GM23338 (cell line): Measurements from ENCODE around the gene RAB29. TPM values are rescaled to one million over a fixed set of nuclear protein-coding genes. Genes with fewer than 3 reads are reported as not detected.

Experiments
- ATAC-seq: fragments of 200-7000 bp; cut with Tn5 transposase; 3 replicates; pipeline ENCODE4 v1.9.1; 2020
- DNase-seq: peaks from one replicate; pipeline ENCODE4 v3.0.0-alpha.2; 2015; ENCODE audit warnings: low spot score
- H2AFZ ChIP-seq: fragments of 200-600 bp; sonication (generic); 2 replicates; pipeline ENCODE4 v1.8.0; 2016; ENCODE audit warnings: antibody characterized with exemption, mild to moderate bottlenecking, moderate library complexity
- H3F3A ChIP-seq: fragments of 200-600 bp; sonication (generic); replicated peaks from 2 replicates; pipeline ENCODE4 v1.8.0; 2017; ENCODE audit warnings: antibody characterized with exemption, mixed run types, low read depth
- H3K27ac ChIP-seq: fragments of 200-600 bp; sonication (generic); 2 replicates; pipeline ENCODE4 v1.6.1; 2016; ENCODE audit warnings: low read depth
- H3K27me3 ChIP-seq: fragments of 200-600 bp; sonication (generic); 2 replicates; pipeline ENCODE4 v1.8.0; 2016; ENCODE audit warnings: mild to moderate bottlenecking, mixed run types, moderate library complexity; ENCODE audit not compliant: insufficient read depth
- H3K36me3 ChIP-seq: fragments of 200-600 bp; sonication (generic); 2 replicates; pipeline ENCODE4 v1.8.0; 2016; ENCODE audit warnings: mild to moderate bottlenecking; ENCODE audit not compliant: insufficient read depth
- H3K4me1 ChIP-seq: fragments of 200-600 bp; sonication (generic); 2 replicates; pipeline ENCODE4 v1.8.0; 2016; ENCODE audit warnings: mild to moderate bottlenecking, moderate library complexity; ENCODE audit not compliant: insufficient read depth
- H3K4me2 ChIP-seq: fragments of 200-600 bp; sonication (generic); 2 replicates; pipeline ENCODE4 v1.7.1; 2017; ENCODE audit warnings: mixed run types
- H3K4me3 ChIP-seq: fragments of 200-600 bp; sonication (generic); 2 replicates; pipeline ENCODE4 v1.6.1; 2016; ENCODE audit warnings: mixed run types
- H3K79me2 ChIP-seq: fragments of 200-600 bp; sonication (generic); replicated peaks from 2 replicates; pipeline ENCODE4 v1.8.0; 2017; ENCODE audit warnings: mild to moderate bottlenecking; ENCODE audit not compliant: insufficient read depth
- H3K9me2 ChIP-seq: fragments of 200-600 bp; sonication (generic); 2 replicates; pipeline ENCODE4 v1.8.0; 2017; ENCODE audit not compliant: insufficient read depth
- H4K20me1 ChIP-seq: fragments of 200-600 bp; sonication (generic); replicated peaks from 2 replicates; pipeline ENCODE4 v1.8.0; 2017; ENCODE audit warnings: mild to moderate bottlenecking; ENCODE audit not compliant: insufficient read depth
- H3K27ac Mint-ChIP-seq: 2 replicates; pipeline ENCODE4 v1.8.0; 2020; ENCODE audit warnings: inconsistent platforms, mild to moderate bottlenecking, moderate library complexity, mixed read lengths
- H3K27me3 Mint-ChIP-seq: 3 replicates; pipeline ENCODE4 v1.8.0; 2022; ENCODE audit warnings: low read depth, mild to moderate bottlenecking, moderate library complexity, mixed read lengths, inconsistent platforms; ENCODE audit not compliant: insufficient read depth, poor library complexity
- H3K36me3 Mint-ChIP-seq: 3 replicates; pipeline ENCODE4 v1.8.0; 2021; ENCODE audit warnings: low read depth, mild to moderate bottlenecking, inconsistent platforms, moderate library complexity, mixed read lengths
- H3K4me1 Mint-ChIP-seq: 3 replicates; pipeline ENCODE4 v1.8.0; 2020; ENCODE audit warnings: mild to moderate bottlenecking, inconsistent platforms, mixed read lengths
- H3K4me3 Mint-ChIP-seq: 3 replicates; pipeline ENCODE4 v1.8.0; 2021; ENCODE audit warnings: moderate library complexity, mild to moderate bottlenecking, inconsistent platforms, mixed read lengths
- H3K9me3 Mint-ChIP-seq: 3 replicates; pipeline ENCODE4 v1.8.0; 2020; ENCODE audit warnings: moderate library complexity, mild to moderate bottlenecking, inconsistent platforms, mixed read lengths
- EZH2 ChIP-seq: fragments of 200-600 bp; sonication (generic); IDR thresholded peaks from one replicate; pipeline ENCODE4 v1.8.0; 2017; ENCODE audit warnings: antibody characterized with exemption, mild to moderate bottlenecking, low read depth; ENCODE audit not compliant: unreplicated experiment
- EZH2phosphoT487 ChIP-seq: fragments of 200-600 bp; sonication (generic); IDR thresholded peaks from one replicate; pipeline ENCODE4 v1.8.1; 2018; ENCODE audit warnings: antibody characterized with exemption; ENCODE audit not compliant: unreplicated experiment
- POLR2AphosphoS5 ChIP-seq: IDR thresholded peaks from 2 replicates; pipeline ENCODE4 v1.6.1; 2016; ENCODE audit warnings: antibody characterized with exemption, low read depth
- polyA plus RNA-seq: library from polyadenylated mRNA; unstranded; fragments of >200 nt; fragmentation: Nextera tagmentation; extraction: Ambion mirVana; gene quantifications from 2 replicates; pipeline ENCODE4 v1.2.1, GENCODE V29; 2016
- total RNA-seq: library from RNA; depleted of rRNA; stranded (reverse); fragments of >200 nt; shearing (Covaris generic); gene quantifications from 2 replicates; pipeline ENCODE4 v1.2.3, GENCODE V29; 2014
- TF ChIP-seq, protein P1 (sequence below): IDR thresholded peaks from one replicate; pipeline ENCODE4 v1.6.1; 2018; ENCODE audit warnings: antibody characterized with exemption; ENCODE audit not compliant: unreplicated experiment
- TF ChIP-seq, protein P2 (sequence below): fragments of 250-450 bp; sonication (Bioruptor Pico); IDR thresholded peaks from 2 replicates; pipeline ENCODE4 v1.5.0; 2020; ENCODE audit warnings: mild to moderate bottlenecking, moderate library complexity

RAB29 gene
- total and polyA plus RNA-seq, 2 experiments from 2014 or later = 7.1 to 9.1 TPM

DNA sequence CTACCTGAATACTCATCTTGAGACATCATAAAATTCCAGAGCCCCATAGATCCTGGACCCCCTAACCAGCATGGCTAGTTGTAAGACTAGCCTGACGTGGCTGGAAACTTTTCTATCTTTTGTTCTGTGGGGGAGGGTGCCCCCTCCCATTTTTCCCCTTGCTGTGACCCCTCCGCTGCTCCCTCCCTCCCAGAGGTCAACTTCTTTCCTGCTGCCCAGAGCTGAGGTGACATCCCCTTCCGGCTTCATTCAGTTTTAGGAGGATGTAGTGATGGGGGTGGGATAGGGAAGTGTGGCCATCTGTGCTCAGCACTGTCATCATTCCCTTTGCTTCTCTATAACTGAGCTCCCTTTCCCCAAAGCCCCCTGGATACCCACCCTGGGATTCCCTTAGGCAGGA lies 42.1 kb upstream of the RAB29 start:
- TF ChIP-seq, protein P1, sequence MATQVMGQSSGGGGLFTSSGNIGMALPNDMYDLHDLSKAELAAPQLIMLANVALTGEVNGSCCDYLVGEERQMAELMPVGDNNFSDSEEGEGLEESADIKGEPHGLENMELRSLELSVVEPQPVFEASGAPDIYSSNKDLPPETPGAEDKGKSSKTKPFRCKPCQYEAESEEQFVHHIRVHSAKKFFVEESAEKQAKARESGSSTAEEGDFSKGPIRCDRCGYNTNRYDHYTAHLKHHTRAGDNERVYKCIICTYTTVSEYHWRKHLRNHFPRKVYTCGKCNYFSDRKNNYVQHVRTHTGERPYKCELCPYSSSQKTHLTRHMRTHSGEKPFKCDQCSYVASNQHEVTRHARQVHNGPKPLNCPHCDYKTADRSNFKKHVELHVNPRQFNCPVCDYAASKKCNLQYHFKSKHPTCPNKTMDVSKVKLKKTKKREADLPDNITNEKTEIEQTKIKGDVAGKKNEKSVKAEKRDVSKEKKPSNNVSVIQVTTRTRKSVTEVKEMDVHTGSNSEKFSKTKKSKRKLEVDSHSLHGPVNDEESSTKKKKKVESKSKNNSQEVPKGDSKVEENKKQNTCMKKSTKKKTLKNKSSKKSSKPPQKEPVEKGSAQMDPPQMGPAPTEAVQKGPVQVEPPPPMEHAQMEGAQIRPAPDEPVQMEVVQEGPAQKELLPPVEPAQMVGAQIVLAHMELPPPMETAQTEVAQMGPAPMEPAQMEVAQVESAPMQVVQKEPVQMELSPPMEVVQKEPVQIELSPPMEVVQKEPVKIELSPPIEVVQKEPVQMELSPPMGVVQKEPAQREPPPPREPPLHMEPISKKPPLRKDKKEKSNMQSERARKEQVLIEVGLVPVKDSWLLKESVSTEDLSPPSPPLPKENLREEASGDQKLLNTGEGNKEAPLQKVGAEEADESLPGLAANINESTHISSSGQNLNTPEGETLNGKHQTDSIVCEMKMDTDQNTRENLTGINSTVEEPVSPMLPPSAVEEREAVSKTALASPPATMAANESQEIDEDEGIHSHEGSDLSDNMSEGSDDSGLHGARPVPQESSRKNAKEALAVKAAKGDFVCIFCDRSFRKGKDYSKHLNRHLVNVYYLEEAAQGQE = no peak
- TF ChIP-seq, protein P2, sequence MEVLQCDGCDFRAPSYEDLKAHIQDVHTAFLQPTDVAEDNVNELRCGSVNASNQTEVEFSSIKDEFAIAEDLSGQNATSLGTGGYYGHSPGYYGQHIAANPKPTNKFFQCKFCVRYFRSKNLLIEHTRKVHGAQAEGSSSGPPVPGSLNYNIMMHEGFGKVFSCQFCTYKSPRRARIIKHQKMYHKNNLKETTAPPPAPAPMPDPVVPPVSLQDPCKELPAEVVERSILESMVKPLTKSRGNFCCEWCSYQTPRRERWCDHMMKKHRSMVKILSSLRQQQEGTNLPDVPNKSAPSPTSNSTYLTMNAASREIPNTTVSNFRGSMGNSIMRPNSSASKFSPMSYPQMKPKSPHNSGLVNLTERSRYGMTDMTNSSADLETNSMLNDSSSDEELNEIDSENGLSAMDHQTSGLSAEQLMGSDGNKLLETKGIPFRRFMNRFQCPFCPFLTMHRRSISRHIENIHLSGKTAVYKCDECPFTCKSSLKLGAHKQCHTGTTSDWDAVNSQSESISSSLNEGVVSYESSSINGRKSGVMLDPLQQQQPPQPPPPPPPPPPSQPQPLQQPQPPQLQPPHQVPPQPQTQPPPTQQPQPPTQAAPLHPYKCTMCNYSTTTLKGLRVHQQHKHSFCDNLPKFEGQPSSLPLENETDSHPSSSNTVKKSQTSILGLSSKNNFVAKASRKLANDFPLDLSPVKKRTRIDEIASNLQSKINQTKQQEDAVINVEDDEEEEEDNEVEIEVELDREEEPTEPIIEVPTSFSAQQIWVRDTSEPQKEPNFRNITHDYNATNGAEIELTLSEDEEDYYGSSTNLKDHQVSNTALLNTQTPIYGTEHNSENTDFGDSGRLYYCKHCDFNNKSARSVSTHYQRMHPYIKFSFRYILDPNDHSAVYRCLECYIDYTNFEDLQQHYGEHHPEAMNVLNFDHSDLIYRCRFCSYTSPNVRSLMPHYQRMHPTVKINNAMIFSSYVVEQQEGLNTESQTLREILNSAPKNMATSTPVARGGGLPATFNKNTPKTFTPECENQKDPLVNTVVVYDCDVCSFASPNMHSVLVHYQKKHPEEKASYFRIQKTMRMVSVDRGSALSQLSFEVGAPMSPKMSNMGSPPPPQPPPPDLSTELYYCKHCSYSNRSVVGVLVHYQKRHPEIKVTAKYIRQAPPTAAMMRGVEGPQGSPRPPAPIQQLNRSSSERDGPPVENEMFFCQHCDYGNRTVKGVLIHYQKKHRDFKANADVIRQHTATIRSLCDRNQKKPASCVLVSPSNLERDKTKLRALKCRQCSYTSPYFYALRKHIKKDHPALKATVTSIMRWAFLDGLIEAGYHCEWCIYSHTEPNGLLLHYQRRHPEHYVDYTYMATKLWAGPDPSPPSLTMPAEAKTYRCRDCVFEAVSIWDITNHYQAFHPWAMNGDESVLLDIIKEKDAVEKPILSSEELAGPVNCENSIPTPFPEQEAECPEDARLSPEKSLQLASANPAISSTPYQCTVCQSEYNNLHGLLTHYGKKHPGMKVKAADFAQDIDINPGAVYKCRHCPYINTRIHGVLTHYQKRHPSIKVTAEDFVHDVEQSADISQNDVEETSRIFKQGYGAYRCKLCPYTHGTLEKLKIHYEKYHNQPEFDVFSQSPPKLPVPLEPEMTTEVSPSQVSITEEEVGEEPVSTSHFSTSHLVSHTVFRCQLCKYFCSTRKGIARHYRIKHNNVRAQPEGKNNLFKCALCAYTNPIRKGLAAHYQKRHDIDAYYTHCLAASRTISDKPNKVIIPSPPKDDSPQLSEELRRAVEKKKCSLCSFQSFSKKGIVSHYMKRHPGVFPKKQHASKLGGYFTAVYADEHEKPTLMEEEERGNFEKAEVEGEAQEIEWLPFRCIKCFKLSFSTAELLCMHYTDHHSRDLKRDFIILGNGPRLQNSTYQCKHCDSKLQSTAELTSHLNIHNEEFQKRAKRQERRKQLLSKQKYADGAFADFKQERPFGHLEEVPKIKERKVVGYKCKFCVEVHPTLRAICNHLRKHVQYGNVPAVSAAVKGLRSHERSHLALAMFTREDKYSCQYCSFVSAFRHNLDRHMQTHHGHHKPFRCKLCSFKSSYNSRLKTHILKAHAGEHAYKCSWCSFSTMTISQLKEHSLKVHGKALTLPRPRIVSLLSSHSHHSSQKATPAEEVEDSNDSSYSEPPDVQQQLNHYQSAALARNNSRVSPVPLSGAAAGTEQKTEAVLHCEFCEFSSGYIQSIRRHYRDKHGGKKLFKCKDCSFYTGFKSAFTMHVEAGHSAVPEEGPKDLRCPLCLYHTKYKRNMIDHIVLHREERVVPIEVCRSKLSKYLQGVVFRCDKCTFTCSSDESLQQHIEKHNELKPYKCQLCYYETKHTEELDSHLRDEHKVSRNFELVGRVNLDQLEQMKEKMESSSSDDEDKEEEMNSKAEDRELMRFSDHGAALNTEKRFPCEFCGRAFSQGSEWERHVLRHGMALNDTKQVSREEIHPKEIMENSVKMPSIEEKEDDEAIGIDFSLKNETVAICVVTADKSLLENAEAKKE = no peak
- TF ChIP-seq POLR2AphosphoS5 (no peak), EZH2phosphoT487 (no peak), EZH2 (no peak)
- Histone ChIP-seq H3F3A (no peaks in the 10 kb centered on the region), H2AFZ (no peak overlapping the region), H3K9me2 (no peaks in the 10 kb centered on the region), H3K79me2 (no peaks in the 10 kb centered on the region), H3K27me3 (peaks cover 6% of the 10 kb centered on the region; the same call in 1 of the 2 replicates), H3K27ac (no peak overlapping the region), H4K20me1 (no peaks in the 10 kb centered on the region; the same call in 1 of the 2 replicates), H3K4me1 (peaks cover 5% of the 10 kb centered on the region; the same call in 1 of the 2 replicates), H3K4me2 (no peak overlapping the region), H3K36me3 (no peaks in the 10 kb centered on the region), H3K4me3 (no peak overlapping the region)
- H3K27me3 Mint-ChIP-seq = peaks cover 7% of the 10 kb centered on the region
- no peak for DNase-seq
- H3K4me3 Mint-ChIP-seq = no peak overlapping the region
- H3K36me3 Mint-ChIP-seq = no peaks in the 10 kb centered on the region; the same call in 2 of the 3 replicates
- H3K9me3 Mint-ChIP-seq = no peaks in the 10 kb centered on the region; the same call in 2 of the 3 replicates
- no peak for ATAC-seq
- peaks cover 5% of the 10 kb centered on the region for H3K4me1 Mint-ChIP-seq
- no peak overlapping the region for H3K27ac Mint-ChIP-seq
